ENCODE results near the gene AUH. TPM values are rescaled to one million over a fixed set of nuclear protein-coding genes. Genes with fewer than 3 reads are reported as not detected.

Gene AUH
- total and polyA plus RNA-seq, 2 donors (not counting 1 experiment from before 2014, with no cell fraction given): 11.3 to 55.5 TPM

DNA sequence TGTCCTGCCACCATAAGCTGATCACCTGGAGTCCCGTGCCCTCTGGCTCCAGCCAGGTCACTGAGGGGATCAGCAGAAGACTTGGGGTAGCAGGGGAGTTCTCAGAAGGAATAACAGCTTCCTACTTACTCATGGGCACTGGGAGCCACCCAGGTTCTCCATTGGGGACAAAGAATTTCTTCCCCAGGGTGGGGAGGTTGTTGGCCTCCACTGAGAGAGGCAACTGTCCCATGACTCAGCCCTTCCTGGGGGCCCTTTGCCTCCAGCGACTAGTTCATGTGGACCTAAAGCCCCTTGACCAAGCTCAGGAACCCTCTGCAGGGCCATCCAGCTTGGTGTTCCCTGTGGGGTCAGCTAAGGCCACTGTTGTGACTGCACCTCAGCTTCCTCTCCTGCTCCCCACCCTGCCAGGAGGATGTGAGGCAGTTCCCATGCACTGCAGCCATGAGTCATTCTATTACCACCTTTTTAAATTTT is 175.0 kb downstream of the AUH start:
- no peaks in the 10 kb centered on the region for H3K9me3 ChIP-seq (ENCODE audit: control insufficient read depth, insufficient read depth, low read depth, low read length)
- H3K4me2 ChIP-seq (ENCODE audit: extremely low read depth, insufficient read depth, low read length): no peak overlapping the region
- H2AFZ ChIP-seq (ENCODE audit: low read length): no peak overlapping the region
- no peaks in the 10 kb centered on the region for H3K36me3 ChIP-seq (ENCODE audit: control insufficient read depth, insufficient read depth, low read length)
- peak overlapping the region; percentile 5 for H3K27ac ChIP-seq (ENCODE audit: insufficient read depth, low read length)
- H3K4me3 ChIP-seq (replicated peaks in 1 of 4; ENCODE audit: control extremely low read depth in 1 of 4, insufficient read depth in 1 of 4, low read depth in 3 of 4, low read length in 4 of 4): no peak overlapping the region
- H3K4me1 ChIP-seq (ENCODE audit: control insufficient read depth, extremely low read depth, insufficient read depth, low read length): peaks cover 10% of the 10 kb centered on the region
- TF ChIP-seq EZH2 (IDR thresholded peaks at IDR 0.05; ENCODE audit: low read length, missing control alignments): no peak
- TF ChIP-seq, protein P1, sequence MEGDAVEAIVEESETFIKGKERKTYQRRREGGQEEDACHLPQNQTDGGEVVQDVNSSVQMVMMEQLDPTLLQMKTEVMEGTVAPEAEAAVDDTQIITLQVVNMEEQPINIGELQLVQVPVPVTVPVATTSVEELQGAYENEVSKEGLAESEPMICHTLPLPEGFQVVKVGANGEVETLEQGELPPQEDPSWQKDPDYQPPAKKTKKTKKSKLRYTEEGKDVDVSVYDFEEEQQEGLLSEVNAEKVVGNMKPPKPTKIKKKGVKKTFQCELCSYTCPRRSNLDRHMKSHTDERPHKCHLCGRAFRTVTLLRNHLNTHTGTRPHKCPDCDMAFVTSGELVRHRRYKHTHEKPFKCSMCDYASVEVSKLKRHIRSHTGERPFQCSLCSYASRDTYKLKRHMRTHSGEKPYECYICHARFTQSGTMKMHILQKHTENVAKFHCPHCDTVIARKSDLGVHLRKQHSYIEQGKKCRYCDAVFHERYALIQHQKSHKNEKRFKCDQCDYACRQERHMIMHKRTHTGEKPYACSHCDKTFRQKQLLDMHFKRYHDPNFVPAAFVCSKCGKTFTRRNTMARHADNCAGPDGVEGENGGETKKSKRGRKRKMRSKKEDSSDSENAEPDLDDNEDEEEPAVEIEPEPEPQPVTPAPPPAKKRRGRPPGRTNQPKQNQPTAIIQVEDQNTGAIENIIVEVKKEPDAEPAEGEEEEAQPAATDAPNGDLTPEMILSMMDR (conservative IDR thresholded peaks at IDR 0.05 in 1 of 2, IDR thresholded peaks at IDR 0.05 in 1 of 2; ENCODE audit: low read depth in 1 of 2, low read length in 2 of 2): no peak
- H3K27me3 ChIP-seq (ENCODE audit: control insufficient read depth, insufficient read depth, low read length): no peaks in the 10 kb centered on the region
- peak; percentile 23 to 36 for DNase-seq (ENCODE audit: low read depth in 2 of 2)
- no peak overlapping the region for H3K9ac ChIP-seq (ENCODE audit: insufficient read depth, low read length)
- H4K20me1 ChIP-seq (ENCODE audit: control insufficient read depth, extremely low read depth, insufficient read depth, low read length): no peaks in the 10 kb centered on the region
- no peaks in the 10 kb centered on the region for H3K79me2 ChIP-seq (ENCODE audit: control insufficient read depth, insufficient read depth, low read length)

DNA sequence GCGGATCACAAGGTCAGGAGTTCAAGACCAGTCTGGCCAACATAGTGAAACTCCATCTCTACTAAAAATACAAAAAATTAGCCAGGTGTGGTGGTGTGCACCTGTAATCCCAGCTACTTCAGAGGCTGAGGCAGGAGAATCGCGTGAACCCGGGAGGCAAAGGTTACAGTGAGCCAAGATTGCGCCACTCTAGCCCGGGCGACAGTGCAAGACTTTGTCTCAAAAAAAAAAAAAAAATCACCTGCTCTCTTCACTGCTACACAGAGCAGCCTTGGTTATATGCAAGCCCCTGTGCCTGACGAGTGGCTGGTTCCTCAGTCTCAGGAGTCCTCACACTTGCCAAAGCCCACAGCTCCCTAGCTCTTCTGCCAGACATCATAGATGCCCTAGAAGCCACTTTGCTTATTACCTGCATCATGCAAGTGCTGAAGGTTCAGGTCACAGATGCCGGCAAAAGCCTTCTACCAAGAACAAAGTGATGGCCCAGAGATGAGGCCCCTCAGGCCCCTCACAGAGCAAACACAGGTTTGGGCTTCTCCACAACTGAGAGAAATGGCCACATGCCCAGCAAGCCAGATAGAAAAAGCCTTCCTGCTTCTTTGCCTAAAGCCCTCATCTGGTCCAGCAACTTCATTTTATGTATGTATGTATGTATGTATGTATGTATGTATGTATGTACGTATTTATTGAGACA is 176.4 kb downstream of the AUH start:
- H2AFZ ChIP-seq (ENCODE audit: low read length): no peak overlapping the region
- no peak for DNase-seq (ENCODE audit: low read depth in 2 of 2)
- H3K79me2 ChIP-seq (ENCODE audit: control insufficient read depth, insufficient read depth, low read length): no peaks in the 10 kb centered on the region
- no peaks in the 10 kb centered on the region for H4K20me1 ChIP-seq (ENCODE audit: control insufficient read depth, extremely low read depth, insufficient read depth, low read length)
- H3K36me3 ChIP-seq (ENCODE audit: control insufficient read depth, insufficient read depth, low read length): no peaks in the 10 kb centered on the region
- H3K9ac ChIP-seq (ENCODE audit: insufficient read depth, low read length): no peak overlapping the region
- H3K4me3 ChIP-seq (replicated peaks in 1 of 4; ENCODE audit: control extremely low read depth in 1 of 4, insufficient read depth in 1 of 4, low read depth in 3 of 4, low read length in 4 of 4): no peak overlapping the region
- H3K27ac ChIP-seq (ENCODE audit: insufficient read depth, low read length): no peak overlapping the region
- TF ChIP-seq EZH2 (IDR thresholded peaks at IDR 0.05; ENCODE audit: low read length, missing control alignments): no peak
- TF ChIP-seq, protein P1 (conservative IDR thresholded peaks at IDR 0.05 in 1 of 2, IDR thresholded peaks at IDR 0.05 in 1 of 2; ENCODE audit: low read depth in 1 of 2, low read length in 2 of 2): no peak
- peaks cover 10% of the 10 kb centered on the region for H3K4me1 ChIP-seq (ENCODE audit: control insufficient read depth, extremely low read depth, insufficient read depth, low read length)
- no peak overlapping the region for H3K4me2 ChIP-seq (ENCODE audit: extremely low read depth, insufficient read depth, low read length)
- H3K27me3 ChIP-seq (ENCODE audit: control insufficient read depth, insufficient read depth, low read length): no peaks in the 10 kb centered on the region
- no peaks in the 10 kb centered on the region for H3K9me3 ChIP-seq (ENCODE audit: control insufficient read depth, insufficient read depth, low read depth, low read length)

- Histone ChIP-seq H3K27ac (ENCODE audit: insufficient read depth, low read length) (no peak overlapping the region), H2AFZ (ENCODE audit: low read length) (no peak overlapping the region), H3K4me1 (ENCODE audit: control insufficient read depth, extremely low read depth, insufficient read depth, low read length) (peaks cover 17% of the 10 kb centered on the region), H3K9ac (ENCODE audit: insufficient read depth, low read length) (no peak overlapping the region), H3K4me3 (replicated peaks in 1 of 4; ENCODE audit: control extremely low read depth in 1 of 4, insufficient read depth in 1 of 4, low read depth in 3 of 4, low read length in 4 of 4) (no peak overlapping the region), H4K20me1 (ENCODE audit: control insufficient read depth, extremely low read depth, insufficient read depth, low read length) (no peaks in the 10 kb centered on the region), H3K9me3 (ENCODE audit: control insufficient read depth, insufficient read depth, low read depth, low read length) (no peaks in the 10 kb centered on the region), H3K4me2 (ENCODE audit: extremely low read depth, insufficient read depth, low read length) (no peak overlapping the region), H3K36me3 (ENCODE audit: control insufficient read depth, insufficient read depth, low read length) (no peaks in the 10 kb centered on the region), H3K27me3 (ENCODE audit: control insufficient read depth, insufficient read depth, low read length) (no peaks in the 10 kb centered on the region), H3K79me2 (ENCODE audit: control insufficient read depth, insufficient read depth, low read length) (no peaks in the 10 kb centered on the region)
- TF ChIP-seq, protein P1 (conservative IDR thresholded peaks at IDR 0.05 in 1 of 2, IDR thresholded peaks at IDR 0.05 in 1 of 2; ENCODE audit: low read depth in 1 of 2, low read length in 2 of 2): no peak
- TF ChIP-seq EZH2 (IDR thresholded peaks at IDR 0.05; ENCODE audit: low read length, missing control alignments): no peak
- DNase-seq (ENCODE audit: low read depth in 2 of 2): peak in 1 of 2 donors; percentile 43
Observed at GRCh38 chr9:91182429-91183225, 179.1 kb downstream of the AUH start.

Measured in fibroblast of lung (primary cell).